Measurements from ENCODE around the gene WASF3. TPM values are rescaled to one million over a fixed set of nuclear protein-coding genes. Genes with fewer than 3 reads are reported as not detected.
A peak's percentile ranks its signal among the peaks of the same experiment; 100 is the strongest.

The WASF3 gene, protein sequence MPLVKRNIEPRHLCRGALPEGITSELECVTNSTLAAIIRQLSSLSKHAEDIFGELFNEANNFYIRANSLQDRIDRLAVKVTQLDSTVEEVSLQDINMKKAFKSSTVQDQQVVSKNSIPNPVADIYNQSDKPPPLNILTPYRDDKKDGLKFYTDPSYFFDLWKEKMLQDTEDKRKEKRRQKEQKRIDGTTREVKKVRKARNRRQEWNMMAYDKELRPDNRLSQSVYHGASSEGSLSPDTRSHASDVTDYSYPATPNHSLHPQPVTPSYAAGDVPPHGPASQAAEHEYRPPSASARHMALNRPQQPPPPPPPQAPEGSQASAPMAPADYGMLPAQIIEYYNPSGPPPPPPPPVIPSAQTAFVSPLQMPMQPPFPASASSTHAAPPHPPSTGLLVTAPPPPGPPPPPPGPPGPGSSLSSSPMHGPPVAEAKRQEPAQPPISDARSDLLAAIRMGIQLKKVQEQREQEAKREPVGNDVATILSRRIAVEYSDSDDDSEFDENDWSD
- total RNA-seq, result 10 to 100 TPM in 1 of 4 donors, 1 to 10 TPM in 3; 5.7 to 11.4 (median 7.2) TPM

GRCh38 chr13:26557393-26558073 is at the start of gene WASF3:
TSS of gene WASF3 (plus strand) at chr13:26557683. CDS start at chr13:26642271, 84,588 bp downstream.
- WGBS, result 0% methylated on average over 23 of the region's 94 CpGs
- Histone ChIP-seq H3K4me1 (peaks cover 22% of the 10 kb centered on the region), H3K9me3 (no peaks in the 10 kb centered on the region)

DNA sequence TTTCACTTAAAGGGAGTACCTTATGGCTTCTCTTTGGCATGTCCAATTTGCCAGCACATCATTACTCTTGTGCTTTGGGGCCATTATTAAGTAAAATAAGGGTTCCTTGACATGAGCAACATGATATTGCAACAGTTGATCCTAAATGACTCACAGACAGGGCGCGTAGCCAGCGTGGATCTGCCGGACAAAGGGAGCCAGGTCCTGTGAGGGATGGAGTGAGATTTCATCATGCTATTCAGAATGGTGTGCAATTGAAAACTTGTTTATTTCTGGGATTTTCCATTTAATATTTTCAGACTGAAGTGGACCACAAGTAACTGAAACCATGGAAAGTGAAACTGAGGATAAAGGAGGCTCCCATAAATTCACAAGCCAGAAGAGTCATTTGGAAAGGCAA is 48.6 kb upstream of the WASF3 start:
- peak; percentile 92 for DNase-seq (ENCODE audit: low spot score in 2 of 2)
- WGBS, result 64% methylated on average over 4 of the region's 4 CpGs
- Histone ChIP-seq H3K4me3 (no peak overlapping the region), H3K4me1 (no peaks in the 10 kb centered on the region), H3K27ac (no peak overlapping the region), H3K27me3 (peaks cover 2% of the 10 kb centered on the region), H3K9me3 (no peaks in the 10 kb centered on the region), H3K36me3 (no peaks in the 10 kb centered on the region)
- no peak for TF ChIP-seq EP300 (IDR thresholded peaks at IDR 0.05)
- TF ChIP-seq POLR2AphosphoS5 (IDR thresholded peaks at IDR 0.05), result no peak
- TF ChIP-seq POLR2A (IDR thresholded peaks at IDR 0.05), result no peak
- TF ChIP-seq, protein P1, sequence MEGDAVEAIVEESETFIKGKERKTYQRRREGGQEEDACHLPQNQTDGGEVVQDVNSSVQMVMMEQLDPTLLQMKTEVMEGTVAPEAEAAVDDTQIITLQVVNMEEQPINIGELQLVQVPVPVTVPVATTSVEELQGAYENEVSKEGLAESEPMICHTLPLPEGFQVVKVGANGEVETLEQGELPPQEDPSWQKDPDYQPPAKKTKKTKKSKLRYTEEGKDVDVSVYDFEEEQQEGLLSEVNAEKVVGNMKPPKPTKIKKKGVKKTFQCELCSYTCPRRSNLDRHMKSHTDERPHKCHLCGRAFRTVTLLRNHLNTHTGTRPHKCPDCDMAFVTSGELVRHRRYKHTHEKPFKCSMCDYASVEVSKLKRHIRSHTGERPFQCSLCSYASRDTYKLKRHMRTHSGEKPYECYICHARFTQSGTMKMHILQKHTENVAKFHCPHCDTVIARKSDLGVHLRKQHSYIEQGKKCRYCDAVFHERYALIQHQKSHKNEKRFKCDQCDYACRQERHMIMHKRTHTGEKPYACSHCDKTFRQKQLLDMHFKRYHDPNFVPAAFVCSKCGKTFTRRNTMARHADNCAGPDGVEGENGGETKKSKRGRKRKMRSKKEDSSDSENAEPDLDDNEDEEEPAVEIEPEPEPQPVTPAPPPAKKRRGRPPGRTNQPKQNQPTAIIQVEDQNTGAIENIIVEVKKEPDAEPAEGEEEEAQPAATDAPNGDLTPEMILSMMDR (IDR thresholded peaks at IDR 0.05), result no peak

More at GRCh38 chr13:26557393-26558073, at the start of gene WASF3:
- H3K27me3 ChIP-seq, result peaks cover 7% of the 10 kb centered on the region
- H3K36me3 ChIP-seq, result no peaks in the 10 kb centered on the region
- peak in 1 of 2 donors; percentile 51 for TF ChIP-seq POLR2A (IDR thresholded peaks at IDR 0.05)
- no peak for TF ChIP-seq POLR2AphosphoS5 (IDR thresholded peaks at IDR 0.05)
- H3K27ac ChIP-seq, result peak within 1 kb of the TSS; percentile 81
- DNase-seq (ENCODE audit: low spot score in 2 of 2), result peak; percentile 95 to 97
- peak within 1 kb of the TSS; percentile 88 for H3K4me3 ChIP-seq

- no peak overlapping the region for H3K4me3 ChIP-seq
- no peaks in the 10 kb centered on the region for H3K4me1 ChIP-seq
- H3K27ac ChIP-seq, result no peak overlapping the region
- WGBS, result 93% methylated on average over 10 of the region's 10 CpGs
- no peaks in the 10 kb centered on the region for H3K9me3 ChIP-seq
- no peaks in the 10 kb centered on the region for H3K36me3 ChIP-seq
- TF ChIP-seq POLR2A (IDR thresholded peaks at IDR 0.05) (no peak), EP300 (IDR thresholded peaks at IDR 0.05) (no peak), POLR2AphosphoS5 (IDR thresholded peaks at IDR 0.05) (no peak)
- TF ChIP-seq, protein P1 (IDR thresholded peaks at IDR 0.05), result no peak
- H3K27me3 ChIP-seq, result peaks cover 2% of the 10 kb centered on the region
- no peak for DNase-seq (ENCODE audit: low spot score in 2 of 2)
Measured at GRCh38 chr13:26509491-26509890, 48.0 kb upstream of the WASF3 start.

DNA sequence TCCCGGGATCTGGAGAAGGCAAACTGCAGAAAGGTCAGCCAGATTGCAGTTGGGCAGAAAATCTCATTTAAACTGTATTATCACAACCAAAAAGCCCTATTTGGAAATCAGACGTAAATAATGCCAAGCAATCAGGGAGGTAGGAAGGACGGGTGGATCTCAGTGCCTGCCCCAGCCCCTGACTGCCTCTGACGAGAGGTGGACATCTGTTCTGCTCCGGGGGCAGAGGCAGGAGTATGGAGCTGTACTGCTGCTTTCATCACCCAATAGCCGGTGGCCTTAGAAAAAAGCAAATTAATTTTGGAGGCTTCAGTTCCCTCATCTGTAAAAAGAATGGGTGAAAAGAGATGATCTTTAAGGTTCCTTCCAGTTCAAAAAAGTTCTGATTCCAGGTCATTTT is 43.6 kb upstream of the WASF3 start:
- WGBS, result 72% methylated on average over 6 of the region's 6 CpGs
- no peak for DNase-seq (ENCODE audit: low spot score in 2 of 2)
- H3K27me3 ChIP-seq, result peaks cover 2% of the 10 kb centered on the region
- H3K4me3 ChIP-seq, result no peak overlapping the region
- no peak for TF ChIP-seq EP300 (IDR thresholded peaks at IDR 0.05)
- TF ChIP-seq, protein P1 (IDR thresholded peaks at IDR 0.05), result no peak
- TF ChIP-seq POLR2AphosphoS5 (IDR thresholded peaks at IDR 0.05), result no peak
- no peak for TF ChIP-seq POLR2A (IDR thresholded peaks at IDR 0.05)
- no peak overlapping the region for H3K27ac ChIP-seq
- H3K36me3 ChIP-seq, result no peaks in the 10 kb centered on the region
- H3K4me1 ChIP-seq, result no peaks in the 10 kb centered on the region
- H3K9me3 ChIP-seq, result no peaks in the 10 kb centered on the region

DNA sequence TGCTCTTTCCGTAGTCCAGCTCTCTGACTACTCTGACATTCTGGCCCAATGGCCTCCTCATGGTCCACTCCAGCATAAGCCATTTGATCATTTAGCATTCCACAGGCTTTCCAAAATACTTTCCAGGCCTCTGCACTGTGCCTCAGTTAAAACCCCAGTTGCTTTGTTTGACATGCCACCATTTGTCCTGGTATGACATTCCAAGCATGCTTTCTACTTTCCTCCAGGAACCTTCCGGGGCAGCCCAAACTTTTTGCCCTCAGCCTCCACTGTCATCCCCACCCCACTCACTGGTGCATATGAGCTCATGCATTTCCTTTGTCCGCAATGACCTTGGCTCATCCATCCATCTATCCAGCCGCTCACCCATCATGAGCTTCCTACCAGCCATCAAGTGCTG is 41.8 kb upstream of the WASF3 start:
- 74% methylated on average over 4 of the region's 4 CpGs for WGBS
- no peak overlapping the region for H3K27ac ChIP-seq
- no peak for TF ChIP-seq EP300 (IDR thresholded peaks at IDR 0.05)
- TF ChIP-seq POLR2A (IDR thresholded peaks at IDR 0.05), result no peak
- TF ChIP-seq, protein P1 (IDR thresholded peaks at IDR 0.05), result no peak
- no peak for TF ChIP-seq POLR2AphosphoS5 (IDR thresholded peaks at IDR 0.05)
- DNase-seq (ENCODE audit: low spot score in 2 of 2), result no peak
- H3K9me3 ChIP-seq, result no peaks in the 10 kb centered on the region
- H3K4me1 ChIP-seq, result no peaks in the 10 kb centered on the region
- H3K36me3 ChIP-seq, result no peaks in the 10 kb centered on the region
- no peak overlapping the region for H3K4me3 ChIP-seq
- H3K27me3 ChIP-seq, result peaks cover 2% of the 10 kb centered on the region
